Dendritic cell treated with granulocyte-macrophage colony-stimulating factor and Interleukin-4, amounts not matched to agents 40 ng/mL and 50 ng/mL, for 4 days (primary cell): ENCODE results near the gene CTDSP2.
A peak's percentile ranks its signal among the peaks of the same experiment; 100 is the strongest.

Source experiments
- H3K27ac Mint-ChIP-seq: one replicate; pipeline ENCODE4 v1.8.0; 2022; ENCODE audit warnings: mild to moderate bottlenecking, mixed read lengths
- H3K27me3 Mint-ChIP-seq: one replicate; pipeline ENCODE4 v1.8.0; 2022; ENCODE audit warnings: mild to moderate bottlenecking, mixed read lengths
- H3K36me3 Mint-ChIP-seq: one replicate; pipeline ENCODE4 v1.8.0; 2022; ENCODE audit warnings: low read depth, mixed read lengths
- H3K4me1 Mint-ChIP-seq: one replicate; pipeline ENCODE4 v1.8.0; 2022; ENCODE audit warnings: low read depth, mixed read lengths
- H3K4me3 Mint-ChIP-seq: one replicate; pipeline ENCODE4 v1.8.0; 2022; ENCODE audit warnings: mild to moderate bottlenecking, moderate library complexity, mixed read lengths
- H3K9me3 Mint-ChIP-seq: one replicate; pipeline ENCODE4 v1.8.0; 2022; ENCODE audit warnings: mixed read lengths
- intact Hi-C: fragments of 100-400 bp; cut with micrococcal nuclease; formaldehyde crosslinking; loops from one replicate; pipeline ENCODE4 v1.15.0; 2022

CTDSP2 gene

GRCh38 chr12:57813971-57814772, 32.4 kb downstream of the CTDSP2 start:
- Mint-ChIP-seq H3K9me3 (no peaks in the 10 kb centered on the region), H3K4me3 (no peak overlapping the region), H3K4me1 (peaks cover 52% of the 10 kb centered on the region), H3K27ac (peak overlapping the region; percentile 30), H3K27me3 (no peaks in the 10 kb centered on the region), H3K36me3 (peaks cover 66% of the 10 kb centered on the region)
- intact Hi-C loops: no loop called here

- peaks cover 66% of the 10 kb centered on the region for H3K36me3 Mint-ChIP-seq
- no peak overlapping the region for H3K27ac Mint-ChIP-seq
- H3K9me3 Mint-ChIP-seq: no peaks in the 10 kb centered on the region
- no peak overlapping the region for H3K4me3 Mint-ChIP-seq
- intact Hi-C loops: no loop called here
- peaks cover 44% of the 10 kb centered on the region for H3K4me1 Mint-ChIP-seq
- H3K27me3 Mint-ChIP-seq: no peaks in the 10 kb centered on the region
Measured at GRCh38 chr12:57813111-57813970, 33.2 kb downstream of the CTDSP2 start.

- Mint-ChIP-seq H3K4me1 (peaks cover 36% of the 10 kb centered on the region), H3K4me3 (no peak overlapping the region), H3K36me3 (peaks cover 84% of the 10 kb centered on the region), H3K9me3 (no peaks in the 10 kb centered on the region), H3K27ac (no peak overlapping the region), H3K27me3 (no peaks in the 10 kb centered on the region)
- intact Hi-C loops: no loop called here
Measured at GRCh38 chr12:57811028-57811755, 35.3 kb downstream of the CTDSP2 start.

DNA sequence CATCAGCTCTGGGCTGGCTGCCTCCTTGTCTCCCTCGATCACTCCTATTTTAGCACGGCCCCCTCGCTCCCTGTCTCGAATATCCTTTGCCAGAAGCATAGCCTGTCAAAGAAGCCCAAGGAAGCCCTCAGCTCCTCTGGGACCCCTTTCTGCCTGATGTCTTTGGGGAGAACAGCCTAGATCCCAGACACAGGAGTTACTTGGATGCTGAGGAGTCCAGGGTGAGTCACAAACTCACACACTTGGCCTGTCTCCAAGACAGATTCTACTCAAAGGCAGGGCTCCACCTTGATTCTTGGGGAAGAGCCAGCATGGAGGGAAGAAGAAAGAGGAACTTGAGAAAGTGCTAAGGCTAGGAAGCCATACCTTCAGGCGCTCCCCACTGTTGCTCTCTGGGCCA, 36.1 kb downstream of the CTDSP2 start:
- Mint-ChIP-seq H3K4me1 (peaks cover 29% of the 10 kb centered on the region), H3K36me3 (peaks cover 89% of the 10 kb centered on the region), H3K27me3 (no peaks in the 10 kb centered on the region), H3K4me3 (no peak overlapping the region), H3K27ac (no peak overlapping the region), H3K9me3 (no peaks in the 10 kb centered on the region)
- intact Hi-C loops: no loop called here

- Mint-ChIP-seq H3K36me3 (peaks cover 94% of the 10 kb centered on the region), H3K27ac (no peak overlapping the region), H3K4me1 (peaks cover 25% of the 10 kb centered on the region), H3K27me3 (no peaks in the 10 kb centered on the region), H3K4me3 (no peak overlapping the region), H3K9me3 (no peaks in the 10 kb centered on the region)
- intact Hi-C loops: no loop called here
Measured at GRCh38 chr12:57809425-57809824, 37.1 kb downstream of the CTDSP2 start.

GRCh38 chr12:57808351-57808750, 38.2 kb downstream of the CTDSP2 start:
- H3K36me3 Mint-ChIP-seq: peaks cover 93% of the 10 kb centered on the region
- no peak overlapping the region for H3K4me3 Mint-ChIP-seq
- H3K27ac Mint-ChIP-seq: no peak overlapping the region
- intact Hi-C loops: no loop called here
- H3K27me3 Mint-ChIP-seq: no peaks in the 10 kb centered on the region
- no peaks in the 10 kb centered on the region for H3K9me3 Mint-ChIP-seq
- peaks cover 22% of the 10 kb centered on the region for H3K4me1 Mint-ChIP-seq

- Mint-ChIP-seq H3K4me3 (no peak overlapping the region), H3K36me3 (peaks cover 93% of the 10 kb centered on the region), H3K4me1 (peaks cover 17% of the 10 kb centered on the region), H3K9me3 (no peaks in the 10 kb centered on the region), H3K27me3 (no peaks in the 10 kb centered on the region), H3K27ac (no peak overlapping the region)
- intact Hi-C loops: no loop called here
Measured at GRCh38 chr12:57807285-57807684, 39.2 kb downstream of the CTDSP2 start.

- no peaks in the 10 kb centered on the region for H3K9me3 Mint-ChIP-seq
- intact Hi-C loops: no loop called here
- peaks cover 93% of the 10 kb centered on the region for H3K36me3 Mint-ChIP-seq
- H3K27me3 Mint-ChIP-seq: no peaks in the 10 kb centered on the region
- H3K27ac Mint-ChIP-seq: no peak overlapping the region
- H3K4me3 Mint-ChIP-seq: no peak overlapping the region
- peaks cover 13% of the 10 kb centered on the region for H3K4me1 Mint-ChIP-seq
Measured at GRCh38 chr12:57806677-57807076, 39.9 kb downstream of the CTDSP2 start.

GRCh38 chr12:57803319-57803893, 43.1 kb downstream of the CTDSP2 start:
- Mint-ChIP-seq H3K27me3 (no peaks in the 10 kb centered on the region), H3K9me3 (no peaks in the 10 kb centered on the region), H3K4me3 (no peak overlapping the region), H3K36me3 (peaks cover 82% of the 10 kb centered on the region), H3K27ac (no peak overlapping the region), H3K4me1 (peaks cover 13% of the 10 kb centered on the region)
- intact Hi-C loops: no loop called here

GRCh38 chr12:57802607-57803006, 43.9 kb downstream of the CTDSP2 start:
- Mint-ChIP-seq H3K27me3 (no peaks in the 10 kb centered on the region), H3K9me3 (no peaks in the 10 kb centered on the region), H3K4me1 (peaks cover 19% of the 10 kb centered on the region), H3K27ac (no peak overlapping the region), H3K4me3 (no peak overlapping the region), H3K36me3 (peaks cover 74% of the 10 kb centered on the region)
- intact Hi-C loops: no loop called here

- intact Hi-C loops: no loop called here
- H3K36me3 Mint-ChIP-seq: peaks cover 71% of the 10 kb centered on the region
- no peak overlapping the region for H3K4me3 Mint-ChIP-seq
- peaks cover 31% of the 10 kb centered on the region for H3K4me1 Mint-ChIP-seq
- no peaks in the 10 kb centered on the region for H3K9me3 Mint-ChIP-seq
- no peak overlapping the region for H3K27ac Mint-ChIP-seq
- H3K27me3 Mint-ChIP-seq: no peaks in the 10 kb centered on the region
Measured at GRCh38 chr12:57800965-57801364, 45.6 kb downstream of the CTDSP2 start.

DNA sequence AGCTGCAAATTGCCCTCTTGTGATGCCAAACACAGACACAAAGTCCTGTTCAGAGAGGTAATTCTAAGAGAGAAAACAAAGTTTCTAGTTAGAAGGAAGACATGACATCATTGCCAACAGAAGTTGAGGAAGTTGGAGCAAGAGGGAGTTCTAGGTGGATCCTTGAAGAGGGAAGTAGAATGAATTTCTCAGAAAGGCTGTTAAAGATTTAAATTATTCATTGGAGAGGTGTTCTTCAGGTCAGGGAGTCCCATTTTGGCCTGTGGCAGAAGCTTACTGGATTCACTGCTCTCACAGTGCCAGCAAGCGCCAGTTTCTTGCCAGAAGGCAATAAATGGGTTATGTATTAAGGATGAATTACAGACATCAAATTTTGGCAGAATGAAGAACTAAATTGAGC, 48.6 kb downstream of the CTDSP2 start:
- H3K36me3 Mint-ChIP-seq: peaks cover 74% of the 10 kb centered on the region
- no peaks in the 10 kb centered on the region for H3K9me3 Mint-ChIP-seq
- peaks cover 36% of the 10 kb centered on the region for H3K4me1 Mint-ChIP-seq
- intact Hi-C loops: no loop called here
- H3K27me3 Mint-ChIP-seq: no peaks in the 10 kb centered on the region
- peak overlapping the region; percentile 65 for H3K27ac Mint-ChIP-seq
- H3K4me3 Mint-ChIP-seq: no peak overlapping the region

DNA sequence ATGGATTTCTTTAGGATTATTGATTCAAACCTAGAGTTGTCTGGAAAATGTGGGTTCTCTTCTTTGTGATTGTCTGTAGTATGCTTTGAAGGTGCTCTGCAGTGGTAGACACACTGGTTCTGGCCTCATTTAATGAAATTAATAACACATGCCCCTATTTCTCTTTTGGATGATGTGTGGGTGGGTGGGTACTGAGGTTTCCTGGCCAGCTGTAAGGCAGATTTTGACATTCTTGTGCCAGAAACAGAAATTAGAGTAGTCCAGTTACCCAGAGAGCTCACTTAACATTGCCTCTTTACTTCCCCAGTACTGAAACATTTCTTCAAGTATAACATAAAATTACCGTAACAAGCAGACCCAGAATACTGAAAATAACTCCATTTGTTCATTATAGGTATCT, 49.5 kb downstream of the CTDSP2 start:
- Mint-ChIP-seq H3K4me1 (peaks cover 36% of the 10 kb centered on the region), H3K4me3 (no peak overlapping the region), H3K36me3 (peaks cover 74% of the 10 kb centered on the region), H3K27ac (no peak overlapping the region), H3K27me3 (no peaks in the 10 kb centered on the region), H3K9me3 (no peaks in the 10 kb centered on the region)
- intact Hi-C loops: no loop called here
